NT2/D1 (cell line): ENCODE measurements around the gene TMEFF1.

Experiments used
- SUZ12 ChIP-seq: IDR thresholded peaks from 2 replicates; pipeline ENCODE4 v1.6.1; 2011; ENCODE audit not compliant: insufficient read length, insufficient read depth; ENCODE audit errors: extremely low read depth
- YY1 ChIP-seq: IDR thresholded peaks from 2 replicates; pipeline ENCODE4 v1.6.1; 2011; ENCODE audit not compliant: insufficient read length, insufficient read depth
- ZNF274 ChIP-seq: IDR thresholded peaks from 2 replicates; pipeline ENCODE4 v1.6.1; 2011; ENCODE audit warnings: mild to moderate bottlenecking, low read depth, low read length

DNA sequence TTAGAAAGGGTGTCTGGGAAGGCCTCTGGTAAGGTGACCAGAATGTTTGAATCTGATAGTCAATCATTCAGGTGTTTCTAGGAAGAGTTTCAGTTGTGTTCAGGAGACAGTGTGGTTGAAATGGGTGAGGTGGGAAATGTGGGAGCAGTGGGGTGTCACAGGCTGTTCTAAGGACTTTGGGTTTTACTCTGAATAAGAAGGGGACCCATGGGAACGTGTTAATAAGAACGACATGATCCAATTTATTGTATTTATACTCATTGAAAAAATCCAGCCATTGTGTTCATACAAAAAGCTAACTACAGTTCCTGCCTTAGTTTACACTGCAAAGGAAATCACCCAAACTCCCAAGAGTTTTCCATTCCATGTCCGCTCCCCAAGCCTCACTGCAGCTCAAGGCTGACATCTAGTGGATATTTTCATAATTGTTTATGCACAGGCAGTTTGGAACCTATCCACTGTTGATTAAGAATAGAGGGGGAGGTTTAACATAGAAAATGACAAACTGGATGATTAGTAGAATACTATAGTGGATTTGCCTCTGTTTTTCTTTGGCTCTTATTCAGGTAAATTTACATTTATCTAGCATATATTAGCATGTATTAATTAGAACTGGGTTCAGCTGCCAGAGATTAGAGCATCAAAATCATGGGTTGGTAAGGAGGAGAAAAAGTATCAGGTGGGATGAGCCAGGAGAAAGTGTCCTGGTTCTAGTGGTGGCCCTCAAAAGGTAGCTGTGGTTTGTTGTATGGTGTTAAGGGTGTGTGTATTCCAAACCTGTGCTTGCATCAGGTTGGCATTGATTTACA is 122.6 kb downstream of the TMEFF1 start:
- no peak for TF ChIP-seq YY1
- TF ChIP-seq SUZ12, result no peak
- TF ChIP-seq ZNF274, result no peak
